Kidney (tissue), 14 donors: ENCODE measurements around the gene FBXO28. TPM values are rescaled to one million over a fixed set of nuclear protein-coding genes. Genes with fewer than 3 reads are reported as not detected.

Experiments used
- DNase-seq, 5 donors: peaks; one replicate each; pipeline ENCODE4 v3.0.0-alpha.2; 2013 to 2020
- FAIRE-seq: peaks from 2 replicates; lab custom pipeline; 2012; peaks lifted over from hg19 to GRCh38; lab: Jason Lieb, UNC
- H3K27ac ChIP-seq, 2 donors: one replicate each; pipeline ENCODE4 v1.7.0; 2013; ENCODE audit warnings: low read depth in 2 of 2, low read length in 2 of 2, inconsistent platforms in 1 of 2
- H3K27me3 ChIP-seq: one replicate; pipeline ENCODE4 v1.7.1; 2013; ENCODE audit warnings: low read length, inconsistent platforms; ENCODE audit not compliant: control insufficient read depth, insufficient read depth
- H3K36me3 ChIP-seq, 3 donors: one replicate each; pipeline versions ENCODE4 v1.7.0 to v1.7.1; 2013; ENCODE audit warnings: low read length in 3 of 3, control low read depth in 1 of 3, inconsistent platforms in 1 of 3; ENCODE audit not compliant: insufficient read depth in 3 of 3, control insufficient read depth in 2 of 3
- H3K4me1 ChIP-seq, 3 donors: one replicate each; pipeline versions ENCODE4 v1.7.0 to v1.7.1; 2013; ENCODE audit warnings: low read length in 3 of 3, inconsistent platforms in 1 of 3, low read depth in 1 of 3; ENCODE audit not compliant: control insufficient read depth in 2 of 3, insufficient read depth in 2 of 3
- H3K4me3 ChIP-seq, 3 donors: one replicate each; pipeline versions ENCODE4 v1.7.0 to v1.8.1; 2013; ENCODE audit warnings: low read length in 3 of 3, control low read depth in 1 of 3, inconsistent platforms in 1 of 3
- H3K9ac ChIP-seq, 3 donors: one replicate each; pipeline versions ENCODE4 v1.7.0 to v1.7.1; 2013; ENCODE audit warnings: low read length in 3 of 3, control low read depth in 1 of 3, inconsistent platforms in 1 of 3
- H3K9me3 ChIP-seq, 3 donors: one replicate each; pipeline versions ENCODE4 v1.7.0 to v1.7.1; 2013; ENCODE audit warnings: low read length in 3 of 3, control low read depth in 1 of 3, inconsistent platforms in 1 of 3; ENCODE audit not compliant: control insufficient read depth in 2 of 3, insufficient read depth in 1 of 3
- CTCF ChIP-seq: IDR thresholded peaks from 3 replicates; pipeline ENCODE4 v1.5.1; 2012; ENCODE audit warnings: mild to moderate bottlenecking, moderate library complexity, borderline replicate concordance; ENCODE audit not compliant: insufficient read depth; ENCODE audit errors: extremely low read depth
- intact Hi-C: fragments of 100-400 bp; cut with DNase I; formaldehyde crosslinking; loops from one replicate; pipeline ENCODE4 v1.11.1; 2022
- polyA plus RNA-seq: library from polyadenylated mRNA; stranded (reverse); fragments of 350-450 nt; fragmentation: Illumina TruSeq; extraction: RNeasy Lipid Tissue Mini Kit (QIAGEN cat#74804); gene quantifications from one replicate; pipeline ENCODE4 v1.2.3, GENCODE V29; 2014; ENCODE audit warnings: low read depth, low replicate concordance; ENCODE audit not compliant: insufficient read depth
- total RNA-seq: library from RNA; stranded (reverse); fragmentation: NEBNext Ultra II Directional; extraction: Animal tissue kit (Norgen Biotek cat#: 25700); gene quantifications from one replicate; pipeline ENCODE4 v1.2.1, GENCODE V29; 2021
- donor health status: control.
- donor health status: control.
- donor health status: control.
- donor health status: control.
- donor health status: control.
- donor health status: DM: yes; HTN: yes; CAD: no.
- donor health status: Normal renal cell carcinoma (clear cell type).

The FBXO28 gene
- total and polyA plus RNA-seq, 2 donors from 2014 or later, result 8.8 to 31.4 TPM

GRCh38 chr1:224113005-224113404, 906 bp upstream of the FBXO28 start:
- no peaks in the 10 kb centered on the region for H3K36me3 ChIP-seq
- no peaks in the 10 kb centered on the region for H3K9me3 ChIP-seq
- DNase-seq (no peak), FAIRE-seq (no peak)
- H3K4me3 ChIP-seq, result no peak overlapping the region
- no peak overlapping the region for H3K27ac ChIP-seq
- TF ChIP-seq CTCF, result no peak
- H3K4me1 ChIP-seq, result peaks cover 0 to 2% (median 0%) of the 10 kb centered on the region in 3 donors
- H3K9ac ChIP-seq, result no peak overlapping the region
- H3K27me3 ChIP-seq, result no peaks in the 10 kb centered on the region
- intact Hi-C loops, result no loop called here

GRCh38 chr1:224113545-224113917, 380 bp upstream of the FBXO28 start:
- TF ChIP-seq CTCF, result no peak
- H3K27ac ChIP-seq, result peak overlapping the region; percentile 86 to 90
- FAIRE-seq, result no peak
- no peaks in the 10 kb centered on the region for H3K27me3 ChIP-seq
- H3K4me3 ChIP-seq, result peak overlapping the region; percentile 41 to 86 (median 77)
- H3K4me1 ChIP-seq, result peaks cover 0 to 2% (median 0%) of the 10 kb centered on the region in 3 donors
- no peaks in the 10 kb centered on the region for H3K9me3 ChIP-seq
- peak overlapping the region; percentile 26 to 90 (median 31) for H3K9ac ChIP-seq
- DNase-seq, result no peak
- intact Hi-C loops, result no loop called here
- no peaks in the 10 kb centered on the region for H3K36me3 ChIP-seq

GRCh38 chr1:224114787-224115175, 870 bp downstream of the FBXO28 start:
- H3K27ac ChIP-seq, result peak overlapping the region; percentile 86 to 90
- peaks cover 0 to 2% (median 0%) of the 10 kb centered on the region in 3 donors for H3K4me1 ChIP-seq
- no peaks in the 10 kb centered on the region for H3K9me3 ChIP-seq
- no peak for TF ChIP-seq CTCF
- FAIRE-seq, result no peak
- no peak for DNase-seq
- no peaks in the 10 kb centered on the region for H3K27me3 ChIP-seq
- no peaks in the 10 kb centered on the region for H3K36me3 ChIP-seq
- intact Hi-C loops, result no loop called here
- H3K4me3 ChIP-seq, result peak overlapping the region; percentile 41 to 86 (median 77)
- peak overlapping the region; percentile 31 to 90 (median 61) for H3K9ac ChIP-seq

GRCh38 chr1:224116131-224116530, 2.2 kb downstream of the FBXO28 start:
- peak; percentile 30 for TF ChIP-seq CTCF
- Histone ChIP-seq H3K4me1 (peaks cover 0 to 2% (median 0%) of the 10 kb centered on the region in 3 donors), H3K27me3 (no peaks in the 10 kb centered on the region), H3K36me3 (no peaks in the 10 kb centered on the region), H3K9ac (peak overlapping the region in 2 of 3 donors; percentile 27 to 43), H3K9me3 (no peaks in the 10 kb centered on the region), H3K4me3 (peak overlapping the region in 2 of 3 donors; percentile 10 to 23), H3K27ac (peak overlapping the region in 1 of 2 donors; percentile 26)
- FAIRE-seq (peak; percentile 94), DNase-seq (peak in 2 of 5 donors; percentile 61 to 77)
- intact Hi-C loops, result no loop called here
